ENCODE results near the gene IYD.

The IYD gene

GRCh38 chr6:150395388-150396009, 26.7 kb downstream of the IYD start:
- peak; percentile 71 to 88 (median 83) for DNase-seq

- DNase-seq: peak in 2 of 3 experiments; percentile 28 to 65
These were observed 34.8 kb downstream of the IYD start for GRCh38 chr6:150403458-150404246.

DNA sequence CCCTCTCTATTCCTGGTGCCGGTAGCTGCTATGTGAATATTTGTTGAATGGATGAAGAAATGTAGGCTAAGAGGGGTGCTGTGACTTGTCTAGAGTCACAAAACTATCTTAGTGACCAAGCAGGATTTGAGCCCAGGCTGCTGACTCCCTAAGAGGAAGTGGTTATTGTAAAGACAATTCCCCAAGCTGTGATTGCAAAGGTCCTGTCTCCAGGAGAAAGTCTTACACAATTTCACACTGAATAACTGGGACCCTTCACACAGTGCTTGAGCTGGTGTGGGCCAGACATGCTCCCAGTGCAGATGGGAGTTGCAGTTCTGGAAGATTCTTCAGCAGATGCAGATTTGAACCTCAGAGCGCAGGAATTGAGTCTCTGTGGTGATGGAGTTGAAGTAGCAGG, 38.1 kb downstream of the IYD start:
- no peak for DNase-seq

DNA sequence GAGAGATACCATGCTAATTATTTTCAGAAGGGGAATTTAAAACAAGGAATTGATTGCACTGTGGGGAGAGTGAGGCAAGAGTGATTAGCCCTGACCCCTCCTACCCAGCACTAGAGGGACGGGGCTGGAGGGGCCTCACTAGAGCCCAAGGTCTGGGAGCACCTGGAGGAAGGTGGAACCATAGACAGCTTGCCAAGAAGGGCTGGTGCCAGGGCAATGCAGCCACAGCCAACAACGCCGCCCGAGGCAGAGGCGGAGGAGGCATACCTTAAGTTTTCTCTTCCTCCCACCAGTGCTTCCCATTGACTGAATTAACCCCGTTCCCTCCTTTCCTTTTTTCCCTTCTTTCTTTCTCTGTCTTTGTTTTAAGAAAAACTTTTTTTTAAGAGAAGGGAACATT, 40.0 kb downstream of the IYD start:
- DNase-seq: no peak

GRCh38 chr6:150409576-150410066, 40.8 kb downstream of the IYD start:
- DNase-seq: peak; percentile 40 to 87 (median 70)

DNA sequence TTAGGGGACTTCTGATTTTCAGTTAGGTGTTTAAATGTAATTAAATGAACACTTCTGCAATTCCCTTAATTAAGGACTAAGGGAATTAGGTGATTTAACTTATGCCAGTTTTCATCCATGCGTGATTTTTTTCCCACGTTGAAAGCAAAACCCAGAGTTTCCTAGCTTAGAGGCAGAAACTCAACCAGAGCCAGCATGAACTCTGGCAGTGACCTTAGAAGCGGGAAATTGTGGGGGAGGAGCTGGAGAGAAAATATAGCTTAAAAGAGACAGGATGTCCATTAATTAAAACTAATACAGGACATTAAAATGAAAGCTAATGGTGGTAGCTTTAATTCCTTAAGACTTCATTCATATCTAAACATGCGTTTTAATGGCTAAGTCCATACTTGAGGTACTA, 41.6 kb downstream of the IYD start:
- peak in 1 of 3 experiments; percentile 41 for DNase-seq

- peak in 2 of 3 experiments; percentile 33 to 46 for DNase-seq
These were observed 42.1 kb downstream of the IYD start for GRCh38 chr6:150410906-150411305.

DNA sequence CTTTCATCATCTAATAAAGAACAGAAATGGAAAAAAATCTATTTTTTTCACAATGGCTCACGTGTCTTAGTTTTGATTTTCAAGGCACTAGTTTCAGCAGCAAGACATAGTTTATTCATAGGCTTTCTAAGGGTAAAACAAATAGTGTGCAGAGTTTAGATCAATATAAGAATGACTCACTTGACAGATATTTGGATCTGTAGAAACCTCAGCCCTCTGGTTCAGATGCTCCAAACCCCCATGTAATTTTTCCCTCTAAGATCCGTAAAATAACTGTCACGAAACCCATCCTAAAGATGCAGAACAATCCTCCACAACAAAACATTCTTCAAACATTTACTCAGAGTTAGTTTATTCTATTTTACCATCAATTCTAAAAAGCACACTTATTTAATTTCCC, 43.4 kb downstream of the IYD start:
- DNase-seq: no peak

GRCh38 chr6:150413198-150413597, 44.4 kb downstream of the IYD start:
- no peak for DNase-seq

DNA sequence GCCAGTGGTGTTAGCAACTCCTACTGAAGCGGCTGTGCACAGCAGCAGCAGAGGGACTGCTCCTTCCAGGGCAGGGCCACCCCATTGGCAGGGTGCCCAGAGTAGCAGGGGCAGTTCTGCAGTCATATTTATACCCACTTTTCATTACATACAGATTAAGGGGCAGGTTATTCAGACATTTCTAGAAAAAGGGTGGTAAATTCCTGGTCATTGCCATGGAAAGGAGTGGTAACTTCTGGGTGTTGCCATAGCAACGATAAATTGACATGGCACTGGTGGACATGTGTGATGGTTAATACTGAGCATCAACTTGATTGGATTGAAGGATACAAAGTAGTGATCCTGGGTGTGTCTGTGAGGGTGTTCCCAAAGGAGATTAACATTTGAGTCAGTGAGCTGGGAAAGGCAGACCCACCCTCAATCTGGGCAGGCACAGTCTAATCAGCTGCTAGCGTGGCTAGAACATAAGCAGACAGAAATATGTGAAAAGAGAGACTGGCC, 45.0 kb downstream of the IYD start:
- no peak for DNase-seq

DNA sequence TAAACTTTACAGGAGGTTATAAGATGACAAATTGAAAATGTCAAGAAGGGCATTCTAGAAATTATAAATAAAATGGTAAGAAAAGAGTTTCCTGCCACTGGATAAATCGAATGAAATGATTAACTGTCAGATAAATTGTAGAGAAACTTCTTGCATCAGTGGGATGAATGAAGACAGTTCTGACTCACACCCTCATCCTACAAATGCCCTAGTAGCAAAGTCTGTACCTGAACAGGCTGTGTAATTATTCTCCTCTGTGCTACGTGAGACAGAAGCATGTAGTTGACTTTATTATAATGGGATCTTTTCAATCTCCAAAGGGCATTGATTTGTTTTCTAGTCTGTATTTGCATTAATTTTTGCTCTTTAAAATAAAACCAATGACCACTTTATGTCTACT, 47.3 kb downstream of the IYD start:
- no peak for DNase-seq

- no peak for DNase-seq
These were observed 48.4 kb downstream of the IYD start for GRCh38 chr6:150417250-150417649.

DNA sequence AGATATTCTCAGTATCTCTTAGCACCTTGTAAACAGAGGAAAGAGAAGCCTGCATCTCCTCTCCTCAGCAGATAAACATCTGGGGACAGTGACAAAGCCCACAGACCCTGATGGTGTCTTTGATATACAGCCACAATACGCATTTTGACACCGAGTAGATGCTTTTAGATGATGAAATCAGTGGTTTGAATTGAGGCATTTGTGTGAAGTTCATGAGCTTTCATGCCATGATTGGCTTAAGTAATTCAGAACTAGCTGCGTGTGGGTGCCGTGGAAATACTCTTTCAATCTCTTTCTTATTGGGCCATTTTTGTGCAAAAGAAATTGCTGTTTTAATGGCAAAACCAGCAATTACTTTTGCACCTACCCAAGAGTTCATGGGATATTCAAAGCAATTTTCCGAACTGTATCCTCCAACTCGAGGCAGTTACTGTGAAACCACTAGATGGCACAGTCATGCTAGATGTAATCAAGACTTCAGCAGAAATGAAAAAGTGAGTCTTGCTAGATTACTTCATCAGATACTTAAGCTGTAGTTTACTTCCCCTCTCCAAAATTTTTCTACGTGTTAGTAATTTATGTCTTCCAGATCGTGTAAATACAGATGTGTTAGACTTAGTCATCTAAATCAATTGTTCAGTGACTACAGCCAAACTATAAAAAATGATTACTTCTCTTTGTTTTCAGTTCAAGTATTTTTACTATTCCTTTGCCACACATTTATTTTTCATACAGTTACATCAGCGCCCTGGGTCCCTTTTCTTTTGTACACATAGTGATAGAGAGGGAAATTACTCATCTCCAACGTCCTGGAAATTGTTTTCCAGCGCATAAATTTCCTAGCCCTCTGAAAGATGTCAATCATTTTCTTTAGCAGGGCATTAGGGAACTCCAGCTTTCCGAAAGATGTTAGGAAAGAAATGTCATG, 49.4 kb downstream of the IYD start:
- DNase-seq: peak; percentile 43 to 88 (median 79)

GRCh38 chr6:150418827-150419594, 50.2 kb downstream of the IYD start:
- peak; percentile 56 to 84 (median 67) for DNase-seq

DNA sequence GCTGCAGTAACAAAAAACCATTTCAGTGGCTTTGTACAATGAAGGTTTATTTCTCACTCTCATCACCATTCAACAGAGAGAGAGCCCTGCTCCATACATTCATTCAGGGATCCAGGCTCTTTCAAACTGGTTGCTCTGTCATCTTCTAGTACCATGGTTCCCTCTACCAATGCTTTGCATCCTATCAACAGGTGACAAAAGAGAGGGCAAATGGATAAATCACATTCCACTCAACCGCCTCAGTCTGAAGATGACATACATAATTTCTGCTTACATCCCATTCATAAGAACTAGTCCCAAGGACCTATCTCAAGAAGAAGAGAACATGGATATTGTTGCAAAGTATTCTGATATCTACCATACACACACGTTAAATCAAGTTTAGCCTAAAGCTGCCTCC, 51.6 kb downstream of the IYD start:
- DNase-seq: no peak

- no peak for DNase-seq
These were observed 52.1 kb downstream of the IYD start for GRCh38 chr6:150420926-150421325.

- no peak for DNase-seq
These were observed 56.7 kb downstream of the IYD start for GRCh38 chr6:150425508-150425907.

GRCh38 chr6:150426198-150426597, 57.4 kb downstream of the IYD start:
- no peak for DNase-seq

DNA sequence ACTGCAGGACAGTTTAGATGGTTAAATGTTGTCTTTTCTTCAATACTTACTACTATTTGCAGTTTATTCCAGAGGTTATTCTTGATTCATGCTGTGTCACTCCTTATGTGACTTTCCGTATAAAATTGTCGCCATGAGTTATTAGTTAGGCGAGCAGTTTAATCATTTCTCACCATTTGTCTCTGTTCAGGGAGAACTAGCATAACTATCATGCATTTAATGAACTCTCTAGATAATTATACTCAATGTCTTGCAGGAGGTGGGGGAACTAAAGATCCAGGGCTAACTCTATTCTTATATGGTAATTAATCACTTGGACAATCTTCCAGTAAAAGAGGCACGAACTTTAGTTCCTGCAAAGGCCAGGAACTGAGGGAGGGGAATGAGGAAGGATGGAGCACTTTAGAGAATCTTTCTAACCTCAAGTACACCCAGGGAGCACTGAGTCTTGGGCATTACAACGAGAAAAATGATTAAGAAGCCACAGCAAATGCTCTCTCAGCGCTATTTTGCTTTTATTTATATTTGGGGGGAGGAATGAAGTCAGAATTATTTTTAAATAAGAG, 58.3 kb downstream of the IYD start:
- no peak for DNase-seq

- no peak for DNase-seq
These were observed 59.0 kb downstream of the IYD start for GRCh38 chr6:150427843-150428242.

DNA sequence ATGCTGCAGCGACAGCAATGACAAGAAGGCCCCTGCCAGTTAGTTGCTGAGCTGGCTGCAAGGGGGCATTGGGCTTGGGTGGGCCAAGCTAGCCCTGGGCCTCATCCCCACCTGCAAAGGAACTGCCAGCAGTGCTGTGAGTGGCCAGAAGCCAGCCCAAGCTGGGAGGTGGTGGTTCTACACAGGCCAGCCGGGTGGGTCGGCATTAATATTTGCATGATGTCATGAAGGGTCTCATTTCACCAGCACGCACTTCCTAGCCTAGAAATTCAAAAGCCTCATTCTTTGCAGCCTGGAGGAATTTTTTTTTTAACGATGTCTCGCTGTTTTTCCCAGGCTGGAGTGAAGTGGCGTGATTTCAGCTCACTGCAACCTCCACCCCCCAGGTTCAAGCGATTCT, 62.0 kb downstream of the IYD start:
- DNase-seq: no peak

- no peak for DNase-seq
These were observed 66.5 kb downstream of the IYD start for GRCh38 chr6:150435360-150435759.

Measured in NCI-H1417 (cell line).